ENCODE measurements around the gene AHRR. TPM values are rescaled to one million over a fixed set of nuclear protein-coding genes. Genes with fewer than 3 reads are reported as not detected.
A peak's percentile ranks its signal among the peaks of the same experiment; 100 is the strongest.

AHRR gene
- total RNA-seq, 1 experiment from 2014 or later: 3.2 TPM

GRCh38 chr5:316210-317085 is 5.1 kb upstream of the AHRR start:
- intact Hi-C loops (cut with micrococcal nuclease): loop anchor here (1.0 kb wide), 2 partner anchors 115 to 120 kb away; no protein-coding TSS in a partner anchor
- no TSS peak for BruUV-seq (replicated peaks)
- no peaks in the 10 kb centered on the region for H3K27me3 Mint-ChIP-seq (ENCODE audit: insufficient read depth, unreplicated experiment)
- peaks cover 33% of the 10 kb centered on the region for H3K36me3 Mint-ChIP-seq (ENCODE audit: insufficient read depth, unreplicated experiment)
- H3K4me3 Mint-ChIP-seq (ENCODE audit: unreplicated experiment): no peak overlapping the region
- TF ChIP-seq CTCF (IDR thresholded peaks at IDR 0.05; ENCODE audit: unreplicated experiment): no peak
- no peak overlapping the region for H3K27ac Mint-ChIP-seq (ENCODE audit: low read depth, unreplicated experiment)
- DNase-seq (ENCODE audit: unreplicated experiment): no peak
- no peaks in the 10 kb centered on the region for H3K4me1 Mint-ChIP-seq (ENCODE audit: insufficient read depth, unreplicated experiment)
- ChIA-PET POLR2A (interaction anchor here (0.5 to 1.4 kb wide), 5 partner anchors 10 to 210 kb away, joined by 3 to 4 read pairs (median 3); no protein-coding TSS in a partner anchor), CTCF (interaction anchor here (0.6 to 8.3 kb wide), 19 partner anchors 8 to 148 kb away, joined by 3 to 94 read pairs (median 3); no protein-coding TSS in a partner anchor)
- no peaks in the 10 kb centered on the region for H3K9me3 Mint-ChIP-seq (ENCODE audit: unreplicated experiment)

GRCh38 chr5:317086-317811 is 4.3 kb upstream of the AHRR start:
- Mint-ChIP-seq H3K27me3 (ENCODE audit: insufficient read depth, unreplicated experiment) (no peaks in the 10 kb centered on the region), H3K4me3 (ENCODE audit: unreplicated experiment) (no peak overlapping the region), H3K9me3 (ENCODE audit: unreplicated experiment) (no peaks in the 10 kb centered on the region), H3K27ac (ENCODE audit: low read depth, unreplicated experiment) (no peak overlapping the region), H3K36me3 (ENCODE audit: insufficient read depth, unreplicated experiment) (peaks cover 25% of the 10 kb centered on the region), H3K4me1 (ENCODE audit: insufficient read depth, unreplicated experiment) (no peaks in the 10 kb centered on the region)
- no TSS peak for BruUV-seq (replicated peaks)
- peak; percentile 75 for DNase-seq (ENCODE audit: unreplicated experiment)
- ChIA-PET CTCF (interaction anchor here (0.5 to 8.3 kb wide), 17 partner anchors 9 to 147 kb away, joined by 3 to 94 read pairs (median 3); no protein-coding TSS in a partner anchor), POLR2A (interaction anchor here (0.6 to 1.4 kb wide), 4 partner anchors 90 to 129 kb away, joined by 3 to 4 read pairs (median 4); no protein-coding TSS in a partner anchor)
- peak; percentile 66 for TF ChIP-seq CTCF (IDR thresholded peaks at IDR 0.05; ENCODE audit: unreplicated experiment)
- intact Hi-C loops (cut with micrococcal nuclease): loop anchor here (1.0 kb wide), 2 partner anchors 114 to 119 kb away; no protein-coding TSS in a partner anchor

GRCh38 chr5:318341-318897 is 3.1 kb upstream of the AHRR start:
- TF ChIP-seq CTCF (IDR thresholded peaks at IDR 0.05; ENCODE audit: unreplicated experiment): no peak
- intact Hi-C loops (cut with micrococcal nuclease): no loop called here
- Mint-ChIP-seq H3K4me1 (ENCODE audit: insufficient read depth, unreplicated experiment) (no peaks in the 10 kb centered on the region), H3K27ac (ENCODE audit: low read depth, unreplicated experiment) (no peak overlapping the region), H3K27me3 (ENCODE audit: insufficient read depth, unreplicated experiment) (no peaks in the 10 kb centered on the region), H3K4me3 (ENCODE audit: unreplicated experiment) (no peak overlapping the region), H3K36me3 (ENCODE audit: insufficient read depth, unreplicated experiment) (peaks cover 25% of the 10 kb centered on the region), H3K9me3 (ENCODE audit: unreplicated experiment) (no peaks in the 10 kb centered on the region)
- POLR2A ChIA-PET: interaction anchor here (0.5 to 0.7 kb wide), 3 partner anchors 35 to 128 kb away, joined by 3 read pairs; no protein-coding TSS in a partner anchor
- BruUV-seq (replicated peaks): no TSS peak
- peak; percentile 61 for DNase-seq (ENCODE audit: unreplicated experiment)
- CTCF ChIA-PET: interaction anchor here (0.6 to 8.3 kb wide), 4 partner anchors 12 to 1197 kb away, joined by 3 to 94 read pairs (median 5); no protein-coding TSS in a partner anchor
